ENCODE measurements around the gene CKMT1B.
"Not testable (repeated sequence)": the region's sequence is repeated elsewhere in the genome, so short reads cannot be mapped to it uniquely, and the experiment has no call there.

Gene CKMT1B

DNA sequence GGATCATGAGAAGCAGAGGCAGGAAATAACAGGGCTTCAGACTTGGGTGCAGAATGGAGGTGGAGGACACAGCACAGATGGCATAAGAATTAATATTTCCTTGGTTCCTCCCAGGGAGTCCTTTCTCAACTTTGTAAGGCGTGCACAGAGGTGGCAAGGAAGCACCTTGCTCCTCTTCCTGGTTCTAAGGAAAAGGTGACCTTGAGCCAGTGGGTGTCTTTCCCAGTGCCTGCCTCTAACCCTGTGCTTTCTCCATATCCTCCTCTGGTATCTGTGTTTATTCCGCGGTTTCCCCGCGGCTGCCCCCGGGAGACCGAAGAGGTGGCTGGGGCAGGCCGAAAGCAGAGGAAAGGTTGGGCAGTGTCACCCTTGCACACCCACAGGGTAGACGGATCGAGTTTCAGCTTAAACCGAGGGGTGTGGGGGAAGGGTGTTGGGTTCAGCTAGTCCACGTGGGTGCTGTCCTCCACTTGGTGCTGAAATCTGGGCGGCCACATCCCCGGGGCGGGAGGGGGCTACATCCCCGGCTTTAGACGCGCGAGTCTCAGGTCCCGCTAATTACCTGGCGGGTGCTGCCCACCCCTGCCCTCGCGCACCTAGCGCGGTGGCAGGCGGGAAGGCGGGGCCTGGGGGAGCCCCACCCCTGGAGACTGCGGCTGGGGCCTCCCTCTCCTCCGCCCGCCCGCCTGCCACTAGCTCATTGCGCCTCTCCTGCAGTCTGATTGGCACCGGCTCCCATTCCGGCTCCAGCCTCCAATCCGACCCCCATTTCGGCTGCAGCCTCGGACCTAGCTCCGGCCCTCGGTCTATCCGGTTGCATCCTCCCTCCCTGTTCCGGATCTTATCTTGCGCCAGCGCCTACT, at the start of gene CKMT1B:
TSS of gene CKMT1B (plus strand) at position 700 of the 863 bp plus-strand sequence. CDS start 192 bp downstream, outside the sequence.
- DNase-seq (ENCODE audit: low read depth in 2 of 2), result not testable (repeated sequence)

DNA sequence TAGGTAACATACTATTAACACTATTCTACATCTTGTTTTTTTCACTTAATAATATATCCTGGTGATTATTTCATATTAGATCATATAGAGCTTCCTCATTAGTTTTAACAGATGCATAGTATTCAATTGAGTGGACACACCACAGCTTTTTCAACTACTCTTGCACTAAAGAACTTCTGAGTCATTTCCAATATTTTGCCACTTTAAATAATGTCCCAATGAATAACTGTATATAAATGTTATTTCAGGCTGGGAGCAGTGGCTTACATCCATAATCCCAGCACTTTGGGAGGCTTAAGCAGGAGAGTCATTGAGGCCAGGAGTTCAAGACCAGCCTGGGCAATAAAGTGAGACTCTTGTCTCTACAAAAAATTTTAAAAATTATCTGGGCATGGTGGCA, 49.6 kb upstream of the CKMT1B start:
- DNase-seq (ENCODE audit: low read depth in 2 of 2), result no peak

DNA sequence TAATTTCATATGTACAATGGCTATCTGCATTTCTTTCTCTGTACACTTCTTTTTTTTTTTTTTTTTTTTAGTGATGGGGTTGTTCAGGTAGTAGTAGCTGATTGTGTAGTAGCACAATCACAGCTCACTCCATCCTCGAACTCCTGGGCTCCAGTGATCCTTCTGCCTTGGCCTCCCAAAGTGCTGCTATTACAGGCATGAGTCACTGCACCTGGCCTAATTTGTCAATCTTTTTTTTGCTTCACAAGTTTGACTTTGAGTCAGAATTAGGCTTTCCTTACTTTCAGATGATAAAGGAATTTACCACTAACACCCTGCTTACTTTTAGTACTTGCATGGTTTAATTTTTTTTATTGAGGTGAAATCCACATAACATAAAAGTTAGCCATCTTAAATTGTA, 48.4 kb upstream of the CKMT1B start:
- no peak for DNase-seq (ENCODE audit: low read depth in 2 of 2)

DNA sequence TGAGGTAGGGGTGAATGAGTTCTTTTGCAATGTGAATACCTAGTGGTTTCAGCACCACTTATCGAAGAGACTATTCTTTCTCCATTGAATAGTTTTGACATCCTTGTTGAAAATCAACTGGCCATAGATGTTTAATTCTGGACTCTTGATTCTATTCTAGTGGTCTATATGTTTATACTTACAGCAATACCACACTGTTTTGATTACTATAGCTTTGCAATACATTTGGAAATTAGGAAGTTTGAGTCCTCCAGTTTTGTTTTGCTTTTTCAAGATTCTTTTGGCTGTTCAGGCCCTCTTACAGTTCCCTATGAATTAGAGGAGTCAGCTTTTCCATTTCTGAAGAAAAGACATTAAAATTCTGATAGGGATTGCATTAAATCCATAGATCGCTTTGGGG, 46.3 kb upstream of the CKMT1B start:
- DNase-seq (ENCODE audit: low read depth in 2 of 2), result no peak

DNA sequence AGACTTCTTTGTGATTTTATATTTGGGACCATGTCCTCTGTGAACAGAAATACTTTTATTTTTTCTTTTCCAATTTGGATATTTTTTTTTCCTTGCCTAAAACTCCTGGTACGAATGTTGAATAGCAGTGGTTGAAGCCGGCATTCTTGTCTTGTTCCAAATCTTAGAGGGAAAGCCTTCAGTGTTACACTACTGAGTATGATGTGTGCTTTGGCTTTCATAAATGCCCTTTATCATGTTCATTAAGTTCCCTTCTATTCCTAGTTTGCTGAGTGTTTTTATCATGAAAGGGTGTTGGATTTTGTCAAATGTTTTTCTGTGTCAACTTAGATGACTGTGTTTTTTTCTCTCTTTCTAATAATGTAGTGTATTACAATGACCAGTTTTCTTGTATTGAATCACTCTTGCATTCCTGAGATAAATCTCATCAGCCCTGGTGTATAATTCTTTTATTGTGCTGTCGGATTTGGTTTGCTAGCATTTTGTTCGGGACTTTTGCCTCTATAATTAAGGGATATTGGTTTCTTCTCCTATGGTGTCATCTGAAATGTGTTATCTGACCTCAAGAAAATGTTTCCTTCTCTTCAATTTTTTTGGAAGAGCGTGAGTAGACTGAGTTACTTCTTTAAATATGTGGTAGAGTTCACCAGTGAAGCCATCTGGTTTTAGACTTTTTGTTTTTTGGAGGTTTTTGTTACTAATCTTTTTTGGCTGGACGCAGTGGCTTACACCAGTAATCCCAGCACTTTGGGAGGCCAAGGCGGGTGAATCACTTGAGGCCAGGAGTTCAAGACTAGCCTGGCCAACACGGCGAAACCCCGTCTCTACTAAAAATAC, 43.1 kb upstream of the CKMT1B start:
- no peak for DNase-seq (ENCODE audit: low read depth in 2 of 2)

DNA sequence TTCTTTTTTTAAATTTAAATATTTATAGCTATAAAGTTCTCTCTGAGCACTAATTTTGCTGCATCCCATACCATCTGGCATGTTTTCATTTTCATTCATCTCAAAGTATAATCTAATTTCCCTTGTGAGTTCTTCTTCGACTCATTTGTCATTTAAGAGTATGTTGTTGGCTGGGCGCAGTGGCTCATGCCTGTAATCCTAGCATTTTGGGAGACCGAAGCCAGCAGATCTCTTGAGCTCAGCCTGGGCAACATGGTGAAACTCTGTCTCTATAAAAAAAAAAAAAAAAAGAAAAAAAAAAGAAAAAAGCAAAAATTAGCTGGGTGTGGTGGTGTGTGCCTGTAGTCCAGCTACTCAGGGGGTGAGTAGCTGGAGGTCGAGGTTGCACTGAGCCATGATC, 41.6 kb upstream of the CKMT1B start:
- DNase-seq (ENCODE audit: low read depth in 2 of 2), result no peak

DNA sequence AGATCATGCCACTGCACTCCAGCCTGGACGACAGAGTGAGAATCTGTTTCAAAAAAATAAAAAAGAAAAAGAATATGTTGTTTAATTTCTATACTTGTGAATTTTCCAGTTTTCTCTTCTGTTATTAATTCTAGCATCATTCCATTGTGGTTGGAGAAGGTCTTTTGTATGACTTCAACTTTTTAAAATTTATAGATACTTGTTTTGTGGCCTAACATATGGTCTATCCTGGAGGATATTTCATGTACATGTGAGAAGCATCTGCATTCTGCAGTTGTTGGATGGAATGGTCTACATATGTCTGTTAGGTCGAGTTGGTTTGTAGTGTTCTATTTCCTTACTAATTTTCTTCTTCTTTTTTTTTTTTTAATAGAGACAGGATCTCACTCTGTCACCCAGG, 40.8 kb upstream of the CKMT1B start:
- no peak for DNase-seq (ENCODE audit: low read depth in 2 of 2)

DNA sequence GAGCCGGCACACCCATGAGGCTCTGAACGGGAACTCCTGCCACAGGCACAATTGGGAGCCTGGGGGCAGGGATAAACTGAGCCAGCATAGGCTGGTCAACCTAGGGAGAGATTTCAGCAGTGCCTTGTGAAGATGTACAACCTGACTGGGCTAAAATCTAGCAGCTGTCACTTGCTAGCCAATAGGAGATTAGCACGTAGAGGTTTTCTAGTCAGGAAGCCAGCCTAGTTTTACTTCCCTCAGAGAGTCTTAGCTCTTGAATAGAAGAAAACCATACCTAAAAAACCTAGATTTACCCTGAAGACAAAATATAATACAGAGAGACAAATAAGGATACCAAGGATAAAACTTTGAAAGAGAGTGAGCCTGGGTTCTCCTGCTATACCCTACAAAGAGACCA, 31.1 kb upstream of the CKMT1B start:
- not testable (repeated sequence) for DNase-seq (ENCODE audit: low read depth in 2 of 2)

DNA sequence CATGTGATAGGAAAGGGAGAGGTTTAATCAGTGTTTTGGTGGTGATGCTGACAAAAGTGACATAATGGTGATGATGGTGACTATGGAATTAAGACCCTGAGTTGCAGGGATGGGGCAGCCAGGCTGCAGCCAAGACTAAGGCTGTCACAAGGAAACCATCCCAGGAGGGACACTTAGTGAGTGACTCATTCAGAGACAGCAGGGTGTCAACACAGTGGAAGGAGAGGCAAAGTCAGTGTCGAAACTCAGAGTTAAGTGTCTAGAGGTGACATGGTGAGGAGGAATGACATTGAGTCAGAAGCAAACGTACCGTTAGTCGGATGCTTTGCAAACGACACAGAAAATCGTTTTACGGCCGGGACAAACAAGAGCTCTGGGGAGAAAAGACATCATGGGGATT, 30.0 kb upstream of the CKMT1B start:
- DNase-seq (ENCODE audit: low read depth in 2 of 2), result not testable (repeated sequence)

DNA sequence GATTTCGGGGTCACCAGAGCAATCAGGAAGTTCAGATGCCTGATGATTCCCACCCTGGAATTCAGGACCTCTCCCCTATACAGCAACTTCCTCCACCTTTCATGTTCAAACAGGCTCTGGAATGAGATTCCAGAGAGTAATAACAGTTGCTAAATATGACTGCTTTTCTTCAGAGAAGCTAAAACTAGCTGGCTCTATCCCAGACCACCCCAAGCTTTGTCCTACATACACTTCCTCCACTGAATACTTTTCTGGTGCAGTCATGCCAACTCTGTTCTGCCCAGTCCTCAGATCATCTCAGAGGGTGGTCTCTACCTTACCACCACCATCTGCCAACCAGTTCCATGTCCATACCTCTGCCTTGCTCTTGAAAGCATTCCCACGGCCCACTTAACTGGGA, 27.2 kb upstream of the CKMT1B start:
- not testable (repeated sequence) for DNase-seq (ENCODE audit: low read depth in 2 of 2)

DNA sequence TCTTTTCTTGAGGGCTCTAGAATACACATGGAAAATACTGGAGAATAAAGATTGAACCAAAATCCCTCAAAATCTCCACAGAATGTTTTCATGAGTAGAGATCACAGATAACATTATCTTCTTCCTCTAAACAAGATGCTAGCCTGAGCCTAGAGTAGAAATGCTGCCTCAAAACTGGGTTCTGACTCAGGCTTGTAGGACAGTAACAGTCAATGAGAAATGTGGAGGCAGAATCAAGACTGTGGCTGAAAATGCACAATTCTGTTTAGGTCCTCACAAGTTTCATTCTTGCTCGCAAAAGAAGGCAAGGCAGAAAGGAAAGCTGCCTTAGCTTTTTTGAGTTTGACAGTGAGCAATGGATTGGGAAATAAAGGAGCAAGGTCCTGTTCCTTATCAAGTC, 19.2 kb upstream of the CKMT1B start:
- DNase-seq (ENCODE audit: low read depth in 2 of 2), result not testable (repeated sequence)

DNA sequence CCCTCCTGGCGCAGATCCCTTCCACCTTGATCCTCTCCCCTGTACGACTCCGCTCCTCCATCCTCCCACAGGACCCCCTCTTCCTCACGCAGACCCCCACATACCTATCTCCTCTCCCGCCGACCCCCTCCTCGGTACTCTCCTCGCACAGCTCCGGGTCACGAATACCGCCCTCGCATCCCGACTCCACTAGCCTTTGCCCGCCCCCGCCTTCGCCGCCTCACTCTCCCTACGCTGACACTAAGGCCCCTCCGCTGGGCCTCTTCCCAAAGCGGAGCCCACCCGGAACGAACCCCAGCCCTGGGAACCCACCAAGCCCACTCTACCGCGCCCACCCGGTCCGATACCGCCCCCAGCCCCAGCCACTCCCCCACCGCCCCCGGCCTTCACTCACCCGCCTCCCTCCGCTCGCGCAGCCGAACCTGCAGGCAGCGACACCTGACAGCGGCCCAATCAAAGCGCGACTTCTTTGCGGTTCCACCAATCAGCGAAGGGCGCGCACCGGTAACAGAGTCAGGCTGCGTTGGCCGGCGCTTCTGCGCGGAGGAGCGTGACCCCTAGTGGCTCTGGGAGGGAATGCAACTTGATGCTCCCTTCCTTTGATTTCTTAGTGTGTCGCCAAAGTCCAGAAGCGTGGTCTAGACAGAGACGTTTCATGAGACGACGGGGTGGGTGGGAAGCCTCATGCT, 3.9 kb upstream of the CKMT1B start, which contains the start of gene PPIP5K1:
TSS of gene PPIP5K1 (minus strand) at position 431 of the 689 bp plus-strand sequence. CDS start 5,704 bp downstream, outside the sequence.
- not testable (repeated sequence) for DNase-seq (ENCODE audit: low read depth in 2 of 2)

DNA sequence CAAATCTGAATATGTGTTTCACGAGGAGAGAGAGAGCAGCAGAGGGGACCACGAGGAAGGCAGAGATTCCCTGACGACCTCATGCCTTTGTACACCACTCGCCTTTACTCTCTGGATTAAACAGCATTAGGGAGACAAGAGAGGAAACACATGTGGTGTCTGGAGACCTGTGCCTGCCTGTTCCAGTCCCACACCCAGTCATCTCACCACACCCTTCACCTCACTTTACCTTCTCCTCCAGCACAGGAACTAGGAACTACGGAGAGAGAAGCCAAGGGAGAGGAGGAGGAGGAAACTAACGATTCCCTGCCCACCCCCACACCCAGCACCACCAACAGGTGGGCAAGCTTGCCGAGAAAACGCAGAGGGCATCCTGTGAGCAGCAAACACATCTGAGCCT, 986 bp upstream of the CKMT1B start:
- not testable (repeated sequence) for DNase-seq (ENCODE audit: low read depth in 2 of 2)

DNA sequence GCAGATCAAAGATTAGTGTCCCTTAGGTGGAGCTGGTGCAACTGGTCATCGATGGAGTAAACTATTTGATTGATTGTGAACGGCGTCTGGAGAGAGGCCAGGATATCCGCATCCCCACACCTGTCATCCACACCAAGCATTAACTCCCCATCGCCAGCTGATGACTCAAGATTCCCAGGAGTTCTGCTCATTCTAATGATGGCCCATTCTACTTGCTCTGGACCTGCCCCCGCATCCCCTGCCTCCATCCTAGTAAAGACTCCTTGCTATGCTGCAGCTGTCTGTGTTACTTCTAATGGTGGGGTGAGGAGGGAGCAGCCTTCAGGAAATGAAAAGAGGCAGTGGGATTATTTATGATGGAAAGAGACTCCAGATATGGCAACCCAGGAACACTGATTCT, 5.3 kb downstream of the CKMT1B start:
- not testable (repeated sequence) for DNase-seq (ENCODE audit: low read depth in 2 of 2)

DNA sequence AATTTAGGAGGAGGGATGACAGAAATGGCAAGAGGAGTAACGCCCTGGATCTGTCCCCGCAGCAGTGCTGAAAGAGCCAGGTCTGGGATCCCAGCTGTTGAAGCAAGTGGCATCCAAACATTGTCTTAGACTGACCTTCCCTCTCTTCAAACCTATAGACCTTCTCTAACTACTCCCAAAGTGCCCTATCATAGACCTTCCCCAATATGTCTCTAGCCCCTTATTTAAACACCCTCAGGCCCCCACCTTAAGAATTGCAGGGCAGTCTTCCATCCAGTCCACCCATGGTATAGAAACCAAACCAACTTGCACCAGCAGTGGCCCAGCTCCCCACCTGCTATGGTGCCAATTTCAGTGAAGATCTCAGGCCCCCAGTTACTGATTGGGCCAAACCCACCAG, 6.4 kb downstream of the CKMT1B start:
- not testable (repeated sequence) for DNase-seq (ENCODE audit: low read depth in 2 of 2)

DNA sequence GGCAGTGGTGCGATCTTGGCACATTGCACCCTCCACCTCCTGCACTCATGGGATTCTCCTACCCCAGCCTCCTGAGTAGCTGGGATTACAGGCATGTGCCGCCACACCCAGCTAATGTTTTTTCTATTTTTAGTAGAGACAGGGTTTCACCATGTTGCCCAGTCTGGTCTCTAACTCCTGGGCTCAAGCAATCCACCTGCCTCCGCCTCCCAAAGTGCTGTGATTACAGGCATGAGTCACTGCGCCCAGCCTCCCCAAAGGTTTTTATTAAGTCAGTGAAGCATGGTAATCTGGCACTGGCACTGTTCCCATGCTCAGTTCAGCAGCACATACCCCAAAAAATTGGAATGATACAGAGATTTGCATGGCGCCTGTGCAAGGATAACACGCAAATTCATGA, 8.4 kb downstream of the CKMT1B start:
- DNase-seq (ENCODE audit: low read depth in 2 of 2), result not testable (repeated sequence)

DNA sequence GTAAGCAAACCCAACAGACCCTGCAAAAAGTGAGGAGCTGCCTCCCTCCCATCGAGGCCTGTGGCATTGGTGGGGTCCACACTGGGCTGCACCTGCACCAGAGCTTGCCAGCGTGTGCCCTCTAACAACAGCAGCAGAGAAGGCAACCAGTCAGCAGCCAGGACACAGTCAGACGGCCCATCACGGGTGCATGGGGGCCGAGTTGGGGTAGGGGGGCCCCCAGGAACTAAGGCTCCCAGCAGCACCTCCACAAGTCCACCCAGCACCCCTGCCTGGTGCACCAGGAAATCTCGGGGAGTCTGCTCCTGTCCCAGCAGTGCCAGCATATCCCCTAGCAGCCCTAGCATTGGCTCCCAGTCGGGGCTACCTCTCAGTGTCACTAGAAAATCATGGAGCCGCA, 23.9 kb downstream of the CKMT1B start:
- DNase-seq (ENCODE audit: low read depth in 2 of 2), result not testable (repeated sequence)

DNA sequence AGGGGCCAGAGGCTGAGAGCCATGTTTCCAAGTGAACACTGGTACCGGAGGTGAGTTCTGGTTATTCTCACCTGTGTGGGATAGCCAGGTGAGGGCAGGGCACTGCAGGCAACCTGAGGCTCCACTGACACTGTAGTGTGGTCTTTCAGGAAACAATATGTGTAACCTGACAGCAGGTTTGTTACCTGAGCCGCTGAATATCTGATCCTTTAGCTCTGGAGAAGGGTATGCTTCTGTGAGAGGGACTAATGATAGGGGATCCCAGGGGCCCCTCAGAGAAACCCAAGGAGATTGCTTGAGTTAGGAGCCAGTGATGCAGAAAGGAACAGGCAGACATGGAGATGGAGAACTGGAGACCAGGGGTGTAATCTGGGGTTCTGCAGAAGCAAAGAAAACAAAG, 24.9 kb downstream of the CKMT1B start, which contains the start of gene STRC:
TSS of gene STRC (minus strand) at position 101 of the 400 bp plus-strand sequence. CDS start at position 23, 78 bp downstream.
- DNase-seq (ENCODE audit: low read depth in 2 of 2), result not testable (repeated sequence)

DNA sequence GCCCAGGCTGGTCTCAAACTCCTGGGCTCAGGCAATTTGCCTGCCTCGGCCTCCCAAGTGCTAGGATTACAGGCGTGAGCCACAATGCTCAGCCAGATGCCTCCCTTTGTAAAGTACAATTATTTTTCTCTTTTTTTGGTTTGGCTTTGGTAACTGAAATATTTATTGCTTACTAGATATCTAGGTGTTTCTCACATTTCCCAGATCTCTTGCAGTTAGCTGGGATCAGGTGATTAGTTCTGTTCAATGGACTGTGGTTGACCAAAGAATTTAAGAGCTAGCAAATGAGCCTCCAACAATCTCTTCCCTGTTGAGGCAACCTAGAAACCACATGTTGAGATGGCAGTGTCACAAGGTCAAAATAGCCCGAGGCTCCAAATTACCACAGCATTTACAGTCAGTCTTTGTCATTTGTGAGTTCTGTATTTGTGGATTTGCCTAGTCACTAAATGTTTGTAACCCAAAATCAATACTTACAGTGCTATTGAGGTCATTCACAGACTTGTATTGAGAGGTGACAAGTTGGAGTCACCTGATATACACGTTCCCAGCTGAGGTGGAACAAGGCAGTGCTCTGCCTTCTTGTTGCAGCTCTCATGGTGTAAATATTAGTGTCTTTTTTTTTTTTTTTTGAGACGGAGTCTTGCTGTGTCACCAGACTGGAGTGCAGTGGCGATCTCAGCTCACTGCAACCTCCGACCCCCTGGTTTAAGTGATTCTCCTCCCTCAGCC, 28.4 kb downstream of the CKMT1B start:
- DNase-seq (ENCODE audit: low read depth in 2 of 2), result not testable (repeated sequence)

DNA sequence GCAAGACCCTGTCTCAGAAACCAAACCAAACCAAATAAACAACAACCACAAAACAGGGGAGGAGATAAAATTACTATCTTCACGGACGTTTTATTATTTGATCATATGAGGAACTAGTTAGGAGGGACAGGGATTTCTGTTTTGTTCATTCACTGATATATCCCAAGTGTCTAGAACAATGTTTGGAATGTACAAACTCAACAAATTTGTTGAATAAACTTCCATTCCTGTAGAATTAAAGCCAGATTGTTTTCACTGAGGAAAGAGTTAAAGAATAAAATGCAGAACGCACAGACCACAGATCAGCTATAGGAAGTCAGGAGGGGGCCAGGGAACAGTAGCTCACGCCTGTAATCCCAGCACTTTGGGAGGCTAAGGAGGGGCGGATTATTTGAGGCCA, 31.3 kb downstream of the CKMT1B start:
- no peak for DNase-seq (ENCODE audit: low read depth in 2 of 2)

DNA sequence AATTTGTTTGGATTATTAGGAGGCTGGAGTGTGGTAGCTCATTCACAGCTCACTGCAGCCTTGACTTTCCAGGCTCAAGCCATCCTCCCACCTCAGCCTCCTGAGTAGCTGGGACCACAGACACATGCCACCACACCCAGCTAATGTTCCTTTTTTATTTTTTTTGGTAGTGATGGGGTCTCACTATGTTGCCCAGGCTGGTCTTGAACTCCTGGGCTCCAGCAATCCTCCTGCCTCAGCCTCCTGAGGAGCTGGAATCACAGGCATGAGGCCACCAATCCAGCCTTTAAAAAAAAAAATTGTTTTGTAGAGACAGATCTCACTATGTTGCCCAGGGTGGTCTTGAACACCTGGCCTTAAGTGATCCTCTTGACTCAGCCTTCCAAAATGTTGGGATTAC, 33.1 kb downstream of the CKMT1B start:
- not testable (repeated sequence) for DNase-seq (ENCODE audit: low read depth in 2 of 2)

Measured in stimulated activated CD8-positive, alpha-beta memory T cell treated with anti-CD3 and anti-CD28 coated beads, Interleukin-7, amount 100 ng/mL, for 1 hour (primary cell).